Measurements from ENCODE around the gene IL1RN.

DNA sequence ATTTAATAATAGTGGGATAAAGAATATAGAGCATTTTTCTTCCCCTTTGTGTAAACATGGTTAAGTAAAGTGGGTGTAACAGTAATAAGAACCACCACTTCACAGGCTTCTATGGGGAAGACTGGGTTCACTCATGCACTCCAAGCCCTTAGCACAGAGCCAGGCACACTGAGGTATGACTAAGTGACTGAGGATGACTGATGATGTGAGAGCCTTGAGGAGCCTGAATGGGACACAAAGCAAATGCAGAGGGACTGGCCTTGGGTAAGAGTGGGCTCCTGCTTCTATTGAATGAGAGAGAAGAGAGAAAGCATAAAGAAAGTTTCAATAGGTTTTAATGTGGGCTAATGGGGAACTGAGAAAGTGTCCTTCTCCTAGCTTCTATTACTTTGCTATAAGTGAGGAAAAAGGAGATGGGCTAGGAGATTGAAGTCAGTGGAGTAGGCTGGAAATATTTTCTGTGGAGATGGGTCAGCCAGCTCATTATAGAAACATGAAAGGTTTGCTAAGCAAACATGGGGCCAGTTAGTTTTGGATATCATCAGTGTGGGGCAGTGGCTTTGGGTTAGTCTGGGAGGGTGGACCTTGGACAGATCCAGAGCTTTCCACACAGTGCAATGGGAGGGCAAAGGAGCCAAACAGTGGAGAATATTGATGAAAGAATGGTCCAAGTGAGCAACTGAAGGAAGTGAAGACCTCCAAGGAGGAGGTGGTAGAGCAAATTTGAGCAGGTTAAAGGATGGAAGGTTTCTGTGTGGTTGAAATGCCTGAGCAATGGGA, 39.0 kb upstream of the IL1RN start:
- no peak for TF ChIP-seq EZH2 (IDR thresholded peaks at IDR 0.05; ENCODE audit: low read length)
- TF ChIP-seq, protein P1, sequence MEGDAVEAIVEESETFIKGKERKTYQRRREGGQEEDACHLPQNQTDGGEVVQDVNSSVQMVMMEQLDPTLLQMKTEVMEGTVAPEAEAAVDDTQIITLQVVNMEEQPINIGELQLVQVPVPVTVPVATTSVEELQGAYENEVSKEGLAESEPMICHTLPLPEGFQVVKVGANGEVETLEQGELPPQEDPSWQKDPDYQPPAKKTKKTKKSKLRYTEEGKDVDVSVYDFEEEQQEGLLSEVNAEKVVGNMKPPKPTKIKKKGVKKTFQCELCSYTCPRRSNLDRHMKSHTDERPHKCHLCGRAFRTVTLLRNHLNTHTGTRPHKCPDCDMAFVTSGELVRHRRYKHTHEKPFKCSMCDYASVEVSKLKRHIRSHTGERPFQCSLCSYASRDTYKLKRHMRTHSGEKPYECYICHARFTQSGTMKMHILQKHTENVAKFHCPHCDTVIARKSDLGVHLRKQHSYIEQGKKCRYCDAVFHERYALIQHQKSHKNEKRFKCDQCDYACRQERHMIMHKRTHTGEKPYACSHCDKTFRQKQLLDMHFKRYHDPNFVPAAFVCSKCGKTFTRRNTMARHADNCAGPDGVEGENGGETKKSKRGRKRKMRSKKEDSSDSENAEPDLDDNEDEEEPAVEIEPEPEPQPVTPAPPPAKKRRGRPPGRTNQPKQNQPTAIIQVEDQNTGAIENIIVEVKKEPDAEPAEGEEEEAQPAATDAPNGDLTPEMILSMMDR (optimal IDR thresholded peaks at IDR 0.05 in 1 of 3, IDR thresholded peaks at IDR 0.05 in 1 of 3, conservative IDR thresholded peaks at IDR 0.05 in 1 of 3; ENCODE audit: extremely low read depth in 1 of 3, insufficient read depth in 2 of 3, low read length in 3 of 3): no peak
